Skeletal muscle cell (primary cell): ENCODE results near the gene SUSD4.

ENCODE experiments used
- DNase-seq: peaks from one replicate; pipeline ENCODE4 v3.0.0-alpha.2; 2010; ENCODE audit warnings: low read depth
- H3K4me3 ChIP-seq: 2 replicates; pipeline ENCODE4 v1.5.1; 2011; ENCODE audit warnings: low read depth, mild to moderate bottlenecking, control low read depth, low read length, moderate library complexity

The SUSD4 gene

GRCh38 chr1:223334156-223334555, 29.8 kb downstream of the SUSD4 start:
- no peak for DNase-seq
- no peak overlapping the region for H3K4me3 ChIP-seq

- DNase-seq = no peak
- no peak overlapping the region for H3K4me3 ChIP-seq
Measured at GRCh38 chr1:223332997-223333396, 31.0 kb downstream of the SUSD4 start.

GRCh38 chr1:223331929-223332328, 32.0 kb downstream of the SUSD4 start:
- DNase-seq = no peak
- H3K4me3 ChIP-seq = no peak overlapping the region

GRCh38 chr1:223331301-223331700, 32.7 kb downstream of the SUSD4 start:
- DNase-seq = no peak
- no peak overlapping the region for H3K4me3 ChIP-seq

GRCh38 chr1:223330466-223330865, 33.5 kb downstream of the SUSD4 start:
- H3K4me3 ChIP-seq = no peak overlapping the region
- no peak for DNase-seq

GRCh38 chr1:223329664-223330415, 34.1 kb downstream of the SUSD4 start:
- no peak for DNase-seq
- no peak overlapping the region for H3K4me3 ChIP-seq

- DNase-seq = no peak
- no peak overlapping the region for H3K4me3 ChIP-seq
Measured at GRCh38 chr1:223329252-223329651, 34.7 kb downstream of the SUSD4 start.

- no peak for DNase-seq
Measured at GRCh38 chr1:223328566-223328965, 35.4 kb downstream of the SUSD4 start.

GRCh38 chr1:223326776-223327175, 37.2 kb downstream of the SUSD4 start:
- DNase-seq = no peak
- H3K4me3 ChIP-seq = no peak overlapping the region

More at GRCh38 chr1:223328566-223328965, 35.4 kb downstream of the SUSD4 start:
- H3K4me3 ChIP-seq = no peak overlapping the region

GRCh38 chr1:223323491-223324484, 40.2 kb downstream of the SUSD4 start:
- no peak for DNase-seq
- H3K4me3 ChIP-seq = no peak overlapping the region

GRCh38 chr1:223322868-223323267, 41.1 kb downstream of the SUSD4 start:
- no peak for DNase-seq

GRCh38 chr1:223320959-223321358, 43.0 kb downstream of the SUSD4 start:
- no peak overlapping the region for H3K4me3 ChIP-seq
- DNase-seq = no peak

More at GRCh38 chr1:223322868-223323267, 41.1 kb downstream of the SUSD4 start:
- no peak overlapping the region for H3K4me3 ChIP-seq

- no peak for DNase-seq
- no peak overlapping the region for H3K4me3 ChIP-seq
Measured at GRCh38 chr1:223319905-223320580, 43.9 kb downstream of the SUSD4 start.

GRCh38 chr1:223319398-223319797, 44.6 kb downstream of the SUSD4 start:
- H3K4me3 ChIP-seq = no peak overlapping the region
- DNase-seq = no peak

GRCh38 chr1:223316082-223316481, 47.9 kb downstream of the SUSD4 start:
- DNase-seq = no peak
- H3K4me3 ChIP-seq = no peak overlapping the region

- H3K4me3 ChIP-seq = no peak overlapping the region
Measured at GRCh38 chr1:223315665-223316064, 48.3 kb downstream of the SUSD4 start.

GRCh38 chr1:223313415-223313754, 50.6 kb downstream of the SUSD4 start:
- DNase-seq = no peak
- no peak overlapping the region for H3K4me3 ChIP-seq

More at GRCh38 chr1:223315665-223316064, 48.3 kb downstream of the SUSD4 start:
- DNase-seq = no peak

GRCh38 chr1:223312705-223313414, 51.1 kb downstream of the SUSD4 start:
- no peak overlapping the region for H3K4me3 ChIP-seq
- DNase-seq = no peak

GRCh38 chr1:223312273-223312672, 51.7 kb downstream of the SUSD4 start:
- DNase-seq = no peak
- no peak overlapping the region for H3K4me3 ChIP-seq
